HG03378 (cell line): ENCODE data around the gene IQGAP3.
"Not testable (repeated sequence)": the region's sequence is repeated elsewhere in the genome, so short reads cannot be mapped to it uniquely, and the experiment has no call there.

ENCODE experiments used
- ATAC-seq: cut with Tn5 transposase; IDR thresholded peaks from one replicate; pipeline ENCODE4 v1.9.1; 2021; ENCODE audit warnings: mild to moderate bottlenecking, moderate library complexity; ENCODE audit not compliant: unreplicated experiment

IQGAP3 gene

DNA sequence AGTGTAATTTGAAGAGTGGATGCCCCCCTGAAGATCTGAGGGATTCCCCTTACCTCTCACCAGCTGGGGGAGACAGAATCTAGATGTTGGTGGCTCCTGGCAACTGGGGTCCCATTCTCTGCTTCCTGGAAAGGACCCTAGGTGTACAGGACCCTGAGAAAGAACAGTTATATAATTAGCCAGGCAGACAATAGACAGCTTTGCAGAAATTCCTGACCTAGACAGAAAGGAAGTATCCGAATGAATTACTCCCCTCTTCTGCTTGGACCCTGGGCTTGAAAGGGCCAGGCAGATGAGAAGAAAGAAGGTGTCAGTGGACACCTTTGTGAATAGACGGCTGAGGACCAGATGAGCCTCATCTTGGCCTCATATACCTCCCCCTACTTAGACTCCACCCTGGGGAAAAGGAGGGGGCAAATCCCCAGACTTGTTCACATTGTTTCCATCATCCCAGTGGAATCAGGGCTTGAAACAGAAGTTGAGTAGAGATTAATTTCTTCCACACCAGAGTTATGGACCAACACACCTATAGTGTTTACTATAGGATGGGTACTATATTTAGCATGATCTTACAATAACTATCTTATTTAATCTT lies 1.8 kb upstream of the IQGAP3 start:
- ATAC-seq = no peak

DNA sequence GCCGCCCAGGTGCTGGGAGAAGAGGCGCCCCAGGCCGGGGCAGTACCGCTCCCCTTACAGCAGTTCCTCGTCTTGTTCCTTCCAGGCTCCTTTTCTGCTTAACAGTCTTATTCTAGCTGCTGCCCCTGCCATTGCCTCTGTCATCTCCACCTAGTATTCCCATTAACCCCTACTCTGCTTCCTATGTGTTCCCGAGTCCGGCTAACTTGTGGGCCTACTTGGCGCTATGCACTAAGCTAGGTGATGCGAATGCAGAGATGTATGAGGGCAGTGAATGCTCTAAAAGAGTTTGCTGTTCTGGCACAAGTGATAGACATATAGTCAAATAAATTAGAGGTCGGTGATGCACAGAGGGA lies 276 bp upstream of the IQGAP3 start:
- ATAC-seq = no peak

DNA sequence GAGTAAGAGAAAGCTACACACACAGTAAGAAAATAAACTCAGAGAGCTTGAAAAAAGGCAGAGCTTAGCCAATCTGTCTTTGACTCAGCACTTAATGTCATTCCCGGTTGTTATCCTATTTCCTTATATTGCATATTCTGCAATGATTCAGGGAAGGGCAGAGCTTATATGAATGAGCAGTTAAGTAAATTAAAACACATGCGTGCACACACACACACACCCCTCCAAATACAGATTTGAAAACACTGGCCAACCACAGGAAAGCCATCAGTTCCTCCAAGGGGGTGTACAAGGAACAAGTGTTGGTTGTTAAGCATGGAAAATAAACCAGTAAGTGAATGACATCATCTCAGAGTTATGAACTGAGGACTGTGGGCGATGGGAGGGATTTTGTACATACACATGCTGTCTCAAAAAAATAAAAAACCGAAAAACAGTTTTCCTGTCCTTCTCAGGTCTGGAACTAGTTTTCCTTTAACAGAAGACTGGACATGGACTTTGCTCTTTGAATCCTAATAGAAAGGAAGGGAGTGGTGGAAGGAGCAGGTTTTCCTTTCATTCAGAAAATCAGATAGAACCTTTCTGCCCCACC lies 1.0 kb downstream of the IQGAP3 start:
- no peak for ATAC-seq

DNA sequence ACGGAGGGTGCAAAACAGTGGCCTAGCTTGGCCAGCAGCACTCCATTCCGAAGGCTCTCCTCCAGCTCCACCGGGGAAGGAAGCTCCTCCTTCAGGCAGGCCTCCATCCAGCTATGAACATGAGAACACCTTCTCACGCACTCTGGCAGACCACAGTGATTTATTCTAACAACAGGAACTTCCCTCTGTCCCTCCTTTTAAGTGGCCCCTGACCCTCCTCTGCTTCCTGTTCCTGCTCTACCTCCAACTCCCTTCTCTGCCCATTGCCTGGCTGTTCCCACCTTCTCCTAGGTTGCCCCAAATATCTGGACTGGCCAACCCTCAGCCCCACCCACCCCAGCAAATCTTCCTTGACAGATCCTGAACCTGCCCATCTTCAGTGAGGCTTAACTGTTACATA lies 5.9 kb downstream of the IQGAP3 start:
- no peak for ATAC-seq

DNA sequence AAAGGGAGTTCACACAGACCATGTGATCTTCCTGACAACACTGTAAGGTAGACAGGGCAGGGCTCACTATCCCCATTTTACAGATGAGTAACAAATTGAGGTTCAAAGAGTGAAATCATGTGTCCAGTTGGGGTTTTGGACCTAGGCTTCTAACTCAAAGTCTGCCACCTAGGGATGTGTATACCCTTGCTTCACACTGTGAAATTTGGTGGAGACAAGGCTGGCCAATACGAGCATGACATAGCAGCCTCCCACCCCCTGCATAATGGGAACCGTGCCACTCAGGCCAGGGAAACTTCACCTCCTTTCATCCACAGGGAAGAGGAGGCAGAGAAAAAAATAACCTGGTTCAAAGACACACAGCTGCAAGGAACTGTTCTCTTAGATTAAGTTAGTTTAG lies 6.8 kb downstream of the IQGAP3 start:
- no peak for ATAC-seq

DNA sequence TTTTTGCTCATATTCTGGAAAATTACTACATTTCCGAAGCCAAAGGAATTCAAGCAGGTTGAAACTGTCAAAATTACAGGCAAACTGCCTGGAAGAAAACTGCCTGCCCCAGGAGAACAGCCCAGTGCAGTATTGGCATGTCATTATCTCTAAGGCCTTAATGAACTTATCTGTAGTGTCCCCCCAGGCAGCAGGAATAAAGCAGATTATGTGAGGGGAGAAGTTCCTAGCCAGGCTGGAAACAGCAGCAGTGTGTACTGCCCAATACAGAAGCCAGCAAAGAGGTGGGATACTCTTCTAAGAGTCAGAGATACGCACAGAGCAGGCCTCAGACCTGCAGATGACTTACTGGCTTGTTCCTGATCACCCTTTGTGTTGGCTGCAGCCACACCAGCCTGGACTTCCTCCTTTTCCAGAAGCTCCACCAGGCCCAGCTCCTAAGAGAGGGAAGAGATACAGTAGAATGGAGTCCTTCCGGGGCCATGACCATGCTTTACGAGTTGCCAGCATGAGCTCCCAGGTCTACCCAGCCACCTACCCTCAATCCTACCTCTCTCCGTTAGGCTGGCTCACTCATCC lies 11.7 kb downstream of the IQGAP3 start:
- no peak for ATAC-seq

DNA sequence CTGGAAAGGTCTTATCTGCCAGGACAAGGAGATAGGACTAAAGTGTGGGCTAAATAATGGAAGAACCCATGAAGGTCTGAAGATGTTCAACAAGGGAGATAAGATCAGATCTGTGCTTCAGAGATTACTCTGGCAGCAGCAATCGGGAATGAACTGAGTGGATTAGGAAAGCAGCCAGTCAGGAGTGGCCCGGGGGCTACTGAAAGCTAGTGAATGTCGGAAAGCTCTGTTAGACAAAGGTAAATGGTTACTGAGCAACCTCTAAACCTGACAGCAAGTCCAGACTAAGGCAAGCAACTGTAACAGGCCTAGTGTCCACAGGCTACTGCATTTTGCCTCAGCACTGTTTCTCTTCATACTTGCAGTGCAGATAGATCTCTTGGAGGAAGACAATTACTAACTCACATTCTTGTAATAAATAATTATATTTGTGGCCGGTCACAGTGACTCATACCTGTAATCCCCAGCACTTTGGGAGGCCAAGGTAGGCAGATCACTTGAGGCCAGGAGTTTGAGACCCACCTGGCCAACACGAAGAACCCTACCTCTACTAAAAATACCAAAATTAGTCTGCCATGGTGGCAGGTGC lies 12.5 kb downstream of the IQGAP3 start:
- ATAC-seq = no peak

DNA sequence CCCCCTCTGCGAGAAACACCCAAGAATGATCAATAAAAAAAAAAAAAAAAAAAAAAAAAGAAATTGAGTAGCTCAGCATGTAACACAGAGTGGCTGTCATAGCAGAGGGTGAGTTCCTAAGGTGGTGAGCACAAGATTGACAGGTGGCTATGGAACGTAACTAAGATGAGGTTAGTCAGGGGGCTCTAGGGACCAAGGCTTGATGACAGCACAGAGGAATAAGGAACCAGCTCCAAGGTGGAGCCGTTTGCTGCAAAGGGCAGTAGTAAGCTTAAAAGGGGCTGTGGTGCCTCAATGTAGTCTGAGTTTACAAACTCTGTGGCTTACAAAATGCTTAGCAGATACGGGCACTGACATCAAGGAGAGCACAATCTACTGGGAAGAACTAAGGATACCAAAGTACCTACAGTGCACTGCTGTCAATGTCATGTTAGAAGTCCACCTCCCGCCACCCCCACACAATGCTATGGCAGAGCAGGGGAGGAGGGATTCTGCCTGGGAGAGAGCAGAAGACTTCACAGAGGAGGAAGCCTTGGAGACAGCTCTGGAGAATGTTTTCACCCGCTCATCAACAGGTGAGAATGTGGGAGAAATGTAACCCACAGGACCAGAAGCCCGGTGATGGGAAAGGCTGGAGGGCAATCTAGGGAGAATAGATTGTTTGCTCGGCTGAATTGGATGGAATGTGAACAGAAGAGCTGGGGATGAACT lies 13.1 kb downstream of the IQGAP3 start:
- no peak for ATAC-seq

DNA sequence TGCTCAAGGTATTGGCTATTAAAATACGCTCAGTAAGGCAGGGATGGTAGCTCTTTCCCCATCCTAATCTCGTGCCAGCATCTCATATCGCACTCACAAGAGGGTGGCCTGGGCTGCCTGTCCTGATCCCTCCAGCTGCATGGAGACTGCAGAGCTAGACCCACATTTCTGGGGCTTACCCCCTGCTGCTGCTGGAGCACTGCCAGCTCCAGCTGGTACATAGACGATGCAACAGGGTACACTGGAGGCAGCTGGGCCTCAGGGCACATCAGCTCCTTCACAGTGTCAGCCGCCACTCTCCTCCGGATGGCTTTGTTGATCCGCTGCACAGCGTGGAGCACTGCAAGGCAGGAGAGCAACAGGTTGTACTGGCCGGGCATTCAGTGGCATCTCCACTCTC lies 16.0 kb downstream of the IQGAP3 start:
- no peak for ATAC-seq

DNA sequence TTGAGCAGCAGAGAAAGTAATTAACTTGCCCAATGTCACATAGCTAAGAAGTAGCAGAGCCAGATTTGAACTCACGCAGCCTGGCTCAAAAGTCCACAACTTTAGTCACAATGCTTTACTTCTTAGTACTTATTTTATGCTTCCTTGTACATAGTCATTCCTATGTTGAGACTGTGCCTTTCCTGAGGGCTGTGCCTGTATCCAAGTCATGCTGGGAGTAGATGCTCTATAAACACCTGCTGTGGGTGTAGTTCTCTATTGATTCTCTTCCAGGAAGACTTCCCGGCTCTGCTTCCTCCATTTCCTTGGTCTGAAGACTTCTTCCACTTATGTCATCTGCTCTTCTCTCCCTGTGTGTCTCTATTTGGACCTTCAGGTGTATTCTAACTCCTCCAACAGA lies 16.6 kb downstream of the IQGAP3 start:
- no peak for ATAC-seq

DNA sequence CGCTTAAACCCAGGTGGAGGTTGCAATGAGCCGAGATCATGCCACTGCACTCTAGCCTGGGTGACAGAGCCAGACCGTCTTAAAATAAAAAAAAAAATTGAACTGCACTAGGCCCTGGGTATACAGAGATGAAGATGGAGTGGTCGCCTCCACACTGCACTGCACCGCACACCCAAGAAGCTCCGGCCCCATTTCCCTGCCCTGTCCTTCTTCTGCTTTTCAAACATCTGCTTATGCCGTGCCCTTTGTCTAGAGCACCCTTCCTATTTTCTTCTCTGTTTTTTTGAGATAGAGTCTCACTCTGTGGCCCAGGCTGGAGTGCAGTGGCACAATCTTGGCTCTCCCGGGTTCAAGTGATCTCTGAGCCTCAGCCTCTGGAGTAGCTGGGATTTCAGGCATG lies 17.4 kb downstream of the IQGAP3 start:
- ATAC-seq = no peak

DNA sequence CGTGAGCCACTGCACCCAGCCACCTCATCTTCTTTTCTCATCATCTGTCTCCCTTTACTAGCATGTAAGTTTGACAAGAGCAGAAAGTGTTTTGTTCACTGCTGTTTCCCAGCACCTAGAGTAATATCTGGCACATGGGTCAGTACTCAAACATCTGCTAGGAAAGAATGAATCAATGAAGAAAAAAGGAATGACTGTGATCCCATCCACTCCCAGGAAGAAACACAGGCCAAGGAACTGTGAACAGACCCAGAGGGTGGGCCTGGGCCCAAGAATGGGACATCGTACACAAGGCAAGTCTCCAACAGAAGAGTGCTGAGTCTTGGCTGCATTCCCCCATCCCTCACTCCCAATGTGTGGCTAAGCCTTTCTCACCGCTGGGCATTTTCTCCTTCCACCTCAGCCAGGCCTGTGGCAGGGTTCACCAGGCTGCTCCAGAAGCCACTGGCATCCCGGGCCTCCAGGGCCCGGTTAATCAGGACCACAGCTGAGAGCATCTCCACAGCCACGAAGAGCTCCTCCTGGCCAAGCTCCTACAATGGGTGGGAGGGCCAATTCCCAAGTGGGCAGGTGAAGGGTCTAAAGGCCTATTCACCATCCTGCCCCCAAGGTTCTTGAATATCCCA lies 18.4 kb downstream of the IQGAP3 start:
- no peak for ATAC-seq

DNA sequence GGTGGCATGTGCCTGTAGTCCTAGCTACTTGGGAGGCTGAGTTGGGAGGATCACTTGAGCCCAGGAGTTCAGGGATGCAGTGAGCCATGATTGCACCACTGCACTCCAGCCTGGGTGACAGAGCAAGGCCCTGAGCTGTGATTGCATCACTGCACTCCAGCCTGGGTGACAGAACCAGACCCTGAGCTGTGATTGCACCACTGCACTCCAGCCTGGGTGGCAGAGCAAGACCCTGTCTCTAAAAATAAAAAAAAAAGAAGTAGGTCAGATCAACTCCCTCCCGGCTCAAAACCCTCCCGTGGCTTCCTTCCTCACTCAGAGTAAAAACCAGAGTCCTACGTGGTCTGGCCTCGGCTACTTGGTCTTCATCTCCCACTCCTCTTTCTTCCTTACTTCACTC lies 19.4 kb downstream of the IQGAP3 start:
- not testable (repeated sequence) for ATAC-seq

DNA sequence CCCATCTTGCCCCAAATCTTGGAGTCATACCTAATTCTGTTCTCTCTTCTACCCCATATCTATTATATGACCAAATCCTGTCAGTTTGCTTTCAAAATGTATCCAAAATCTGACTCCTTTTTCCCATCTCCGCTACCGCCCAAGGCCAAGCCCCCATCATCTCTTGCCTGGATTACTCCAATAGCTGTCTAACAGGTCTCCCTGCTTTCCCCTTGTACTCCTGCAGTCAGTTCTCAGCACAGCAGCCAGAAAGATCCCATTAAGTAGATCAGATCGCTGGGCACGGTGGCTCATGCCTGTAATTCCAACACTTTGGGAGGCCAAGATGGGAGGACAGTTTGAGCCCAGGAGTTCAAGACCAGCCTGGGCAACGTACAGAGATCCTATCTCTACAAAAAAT lies 19.8 kb downstream of the IQGAP3 start:
- no peak for ATAC-seq

DNA sequence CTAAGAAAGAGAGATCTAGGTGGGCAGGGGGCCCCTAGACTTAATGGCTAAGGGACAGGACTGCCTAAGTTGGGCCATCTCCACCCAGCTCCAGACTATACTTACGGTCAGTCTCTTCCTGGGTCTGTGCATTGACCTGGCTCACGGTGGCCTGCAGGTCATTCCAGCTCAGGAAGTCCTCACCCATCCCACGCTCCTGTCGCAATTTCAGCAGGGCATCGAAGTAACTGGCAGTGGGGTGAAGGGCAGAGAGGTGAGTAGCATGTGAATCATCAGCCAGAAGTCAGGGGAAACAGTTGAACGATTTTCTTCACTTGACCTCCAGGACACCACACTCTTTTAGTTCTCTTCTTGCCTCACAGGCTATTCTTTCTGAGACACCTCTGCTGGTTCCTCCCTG lies 20.5 kb downstream of the IQGAP3 start:
- ATAC-seq = no peak

DNA sequence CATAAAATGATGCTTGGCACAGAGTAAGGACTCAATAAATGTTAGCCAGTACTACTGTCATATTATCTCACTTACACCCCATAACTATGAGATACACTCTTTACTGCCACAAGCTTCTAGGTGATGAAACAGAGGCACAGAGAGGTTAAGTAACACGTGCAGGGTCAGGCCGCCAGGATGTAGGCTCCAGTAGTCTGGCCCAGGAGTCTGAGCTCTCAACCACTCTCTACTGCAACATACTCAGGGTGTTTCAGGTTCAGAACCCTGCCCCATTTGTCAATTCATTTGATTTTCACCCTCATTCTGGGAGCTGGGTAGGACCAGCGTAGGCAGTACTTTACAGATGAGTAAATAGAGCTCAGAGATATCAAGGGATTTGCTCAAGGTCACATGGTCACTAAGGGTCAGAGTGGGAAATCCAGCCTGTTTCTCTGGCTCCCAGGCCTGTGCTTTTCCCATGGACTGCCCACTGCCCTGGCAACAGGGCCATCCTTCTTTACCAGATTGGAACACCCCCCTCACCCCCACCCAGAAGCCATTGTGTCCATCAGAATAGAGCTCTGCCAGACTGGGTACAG lies 21.2 kb downstream of the IQGAP3 start:
- no peak for ATAC-seq

DNA sequence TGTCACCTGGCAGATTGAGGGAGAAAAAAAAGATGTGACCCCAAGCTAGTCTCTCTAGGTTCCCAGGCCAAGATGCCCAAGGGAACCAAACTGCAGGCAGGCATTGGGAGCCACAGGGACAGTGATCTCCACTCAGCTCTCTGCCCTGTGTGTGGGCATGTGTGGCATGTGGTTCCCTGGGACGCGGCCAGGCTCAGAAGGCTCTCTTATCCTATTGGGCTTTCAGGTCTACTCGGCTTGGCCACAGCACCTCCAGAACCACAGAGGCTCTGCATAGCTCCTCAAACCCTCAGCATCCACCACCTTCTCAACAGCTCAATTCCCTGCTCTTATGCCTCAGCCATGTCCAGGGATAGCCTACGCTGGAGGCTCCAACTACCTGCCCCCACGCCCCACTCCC lies 22.0 kb downstream of the IQGAP3 start:
- no peak for ATAC-seq

DNA sequence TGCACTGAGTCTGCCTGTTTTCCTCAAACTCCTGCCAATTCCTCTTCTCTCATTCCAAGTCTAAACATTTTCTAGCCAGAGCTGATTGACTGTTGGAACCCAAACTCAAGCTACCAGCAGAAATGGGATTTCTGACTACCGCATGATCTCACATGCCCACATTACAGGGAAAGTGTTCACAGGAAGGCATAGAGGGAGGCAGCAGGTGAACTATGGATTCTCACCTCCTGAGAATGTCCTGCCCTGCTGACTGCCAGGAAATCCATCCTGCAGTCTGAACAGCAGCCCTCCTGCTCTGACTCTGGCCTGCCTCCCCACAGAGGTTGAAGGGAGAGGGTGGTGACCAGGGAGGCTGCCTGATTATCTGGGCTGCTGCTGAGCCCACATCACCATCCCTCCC lies 22.5 kb downstream of the IQGAP3 start:
- no peak for ATAC-seq

DNA sequence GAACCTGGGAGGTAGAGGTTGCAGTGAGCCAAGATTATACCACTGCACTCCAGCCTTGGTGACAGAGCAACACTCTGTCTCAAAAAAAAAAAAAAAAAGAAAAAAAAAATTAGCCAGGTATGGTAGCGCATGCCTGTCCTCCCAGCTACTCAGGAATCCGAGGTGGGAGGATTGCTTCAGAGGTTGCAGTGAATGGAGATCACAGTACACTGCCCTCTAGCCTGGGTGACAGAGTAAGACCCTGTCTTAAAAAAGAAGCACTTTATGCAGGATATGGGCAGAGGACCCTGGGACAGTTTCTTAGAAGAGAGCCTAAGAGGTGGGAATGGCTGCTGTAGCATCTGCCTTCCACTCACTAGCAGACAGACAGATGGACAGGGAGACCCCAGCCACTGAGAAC lies 23.0 kb downstream of the IQGAP3 start:
- ATAC-seq = no peak

DNA sequence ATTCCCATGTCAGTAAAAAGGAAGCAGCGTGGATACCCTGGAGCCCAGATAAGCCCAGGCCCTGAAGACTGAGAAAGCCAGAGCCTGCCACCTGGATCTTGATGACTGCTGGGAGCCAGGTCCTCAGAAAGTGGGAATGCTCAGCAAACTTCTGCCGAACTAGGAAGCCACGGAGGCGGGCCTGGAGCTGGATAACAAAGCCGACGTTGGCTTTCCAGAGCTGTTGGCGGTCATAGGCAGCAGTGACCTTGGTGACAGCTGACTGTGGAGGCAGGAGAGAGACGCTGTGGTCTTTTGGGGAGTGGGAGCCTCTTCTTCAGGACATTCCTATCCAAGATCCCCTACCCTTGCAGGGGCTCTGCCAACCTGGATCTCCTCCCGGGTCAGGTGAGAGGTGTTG lies 24.4 kb downstream of the IQGAP3 start:
- ATAC-seq = no peak

DNA sequence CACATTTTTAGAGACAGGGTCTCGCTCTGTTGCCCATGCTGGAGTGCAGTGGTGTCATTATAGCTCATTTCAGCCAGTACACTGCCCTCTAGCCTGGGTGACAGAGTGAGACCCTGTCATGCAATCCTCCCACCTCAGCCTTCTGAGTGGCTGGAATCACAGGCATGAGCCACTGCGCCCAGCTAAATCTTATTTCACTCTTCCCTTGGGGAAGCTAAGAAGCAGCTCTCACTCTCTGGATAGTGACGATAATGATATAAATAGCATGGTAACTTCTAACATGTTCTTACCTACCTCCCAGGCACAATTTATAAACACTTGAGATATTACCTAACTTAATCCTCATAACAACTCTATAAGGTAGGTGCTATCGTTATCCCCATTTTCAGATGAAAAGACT lies 24.9 kb downstream of the IQGAP3 start:
- no peak for ATAC-seq
